ENCODE data around the gene ZMYM3.
"Not testable (repeated sequence)": the region's sequence is repeated elsewhere in the genome, so short reads cannot be mapped to it uniquely, and the experiment has no call there.

ZMYM3 gene

DNA sequence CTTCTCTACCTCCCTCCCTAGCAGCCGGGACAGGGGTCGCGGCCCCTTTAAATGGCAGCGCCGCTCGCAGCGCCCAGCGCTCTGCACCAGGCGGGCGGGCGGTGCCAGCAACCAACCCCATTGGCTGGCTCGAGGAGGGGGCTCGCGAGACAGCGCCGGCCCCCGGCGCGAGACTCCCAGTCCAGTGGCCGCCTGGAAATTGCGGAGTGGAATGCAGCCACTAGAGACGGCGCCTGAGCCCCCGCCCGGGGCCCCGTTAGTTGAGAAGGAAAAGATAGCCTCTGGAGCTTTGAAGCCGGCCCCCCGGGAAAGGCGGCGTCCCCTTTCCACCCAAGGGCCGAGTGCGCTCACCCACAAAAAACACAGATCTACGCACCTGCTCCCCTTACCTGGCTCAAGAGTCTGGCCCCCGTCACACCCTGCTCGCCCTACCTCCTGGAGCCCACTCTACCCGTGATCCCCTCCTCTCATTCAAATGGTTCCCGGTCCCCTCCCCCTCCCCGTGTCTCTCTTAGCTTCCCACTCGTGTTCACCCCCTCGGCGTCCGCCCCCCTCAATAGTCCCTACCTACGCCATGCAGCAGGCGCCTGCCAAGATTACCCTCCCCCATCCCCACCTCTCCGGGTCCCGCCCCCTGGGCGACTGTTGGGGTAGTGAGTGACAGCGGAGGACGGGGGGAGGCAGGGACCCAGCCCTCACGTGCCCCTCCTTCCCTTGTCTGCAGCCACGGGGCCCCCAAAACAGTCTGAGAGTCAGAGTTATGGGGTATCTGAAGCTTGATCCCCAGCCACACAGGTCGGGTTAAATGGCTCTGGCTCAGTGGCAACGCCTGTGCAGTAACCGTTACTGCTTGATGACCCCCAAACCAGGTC is at the start of gene ZMYM3:
TSS of gene ZMYM3 (minus strand) at position 49 of the 872 bp plus-strand sequence. CDS start 885 bp downstream, outside the sequence.
- DNase-seq (ENCODE audit: low spot score): peak; percentile 53

DNA sequence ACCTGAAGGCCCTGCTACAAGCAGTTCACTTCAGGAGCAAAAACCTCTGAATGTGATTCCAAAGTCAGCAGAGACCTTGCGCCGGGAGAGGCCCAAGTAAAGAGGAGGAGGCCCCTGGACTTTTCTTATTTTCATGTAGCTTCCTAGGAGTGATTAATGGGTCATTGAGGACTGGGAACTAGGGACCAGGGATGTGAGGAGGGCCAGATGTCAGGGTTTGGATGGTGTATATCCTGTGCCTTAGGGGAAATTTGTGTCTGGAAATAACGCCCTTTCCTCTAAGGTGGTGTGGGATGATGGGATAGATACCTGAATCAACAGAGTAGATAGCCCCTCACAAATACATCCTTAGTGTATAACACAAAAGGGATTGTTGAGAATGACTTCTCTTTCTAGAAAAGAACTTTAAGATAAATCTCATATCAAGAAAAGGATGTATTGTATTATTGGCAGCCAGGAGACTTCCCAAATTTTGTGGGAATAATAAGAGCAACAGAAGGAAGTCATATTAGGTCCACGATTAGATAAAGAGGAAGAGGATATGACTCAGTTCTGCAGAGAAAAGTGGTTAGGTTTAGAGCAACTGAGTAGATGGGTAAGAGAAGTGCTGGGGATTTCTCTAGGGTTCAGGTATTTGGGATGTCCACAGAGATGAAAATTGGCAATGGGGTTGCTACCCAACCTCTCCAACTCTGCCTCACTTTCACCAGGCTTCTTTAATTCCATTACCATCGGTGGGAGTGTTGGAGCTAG is 48.7 kb upstream of the ZMYM3 start:
- no peak for DNase-seq (ENCODE audit: low spot score)

DNA sequence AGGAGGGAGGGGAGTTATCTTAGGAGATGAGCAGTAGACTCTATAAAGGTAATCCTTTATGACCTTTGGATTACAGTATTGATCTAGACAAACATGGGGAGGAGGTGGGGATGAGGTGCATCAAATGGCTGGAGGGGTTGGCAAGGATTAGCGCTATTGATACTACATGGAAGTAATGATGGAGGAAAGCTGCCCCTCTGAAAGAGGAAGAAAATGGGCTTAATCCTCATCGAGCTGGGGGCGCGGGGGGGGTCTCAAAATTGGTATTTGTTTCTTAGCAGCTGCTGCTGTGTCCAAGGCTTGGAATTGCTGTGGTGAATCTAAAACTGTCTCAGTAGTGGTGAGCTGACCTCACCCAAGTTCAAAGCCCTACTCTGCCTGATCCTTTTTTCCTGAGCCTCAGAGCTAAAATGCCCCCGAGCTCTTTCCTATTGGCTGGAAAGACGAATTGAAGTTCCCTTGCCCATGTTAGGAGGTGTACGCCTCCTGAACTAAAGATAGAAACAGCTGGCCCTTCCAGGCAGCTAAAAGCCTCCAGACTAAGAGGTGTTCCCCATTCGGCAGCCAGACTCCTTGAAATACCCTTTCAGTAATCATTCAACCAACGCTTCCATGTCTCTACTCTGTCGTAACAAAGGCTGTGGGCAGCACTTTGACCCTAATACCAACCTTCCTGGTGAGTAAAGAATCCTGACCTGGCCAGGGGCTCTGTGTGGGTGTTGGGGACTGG is 47.4 kb upstream of the ZMYM3 start, which contains the start of gene ITGB1BP2:
TSS of gene ITGB1BP2 (plus strand) at position 556 of the 730 bp plus-strand sequence. CDS start at position 613, 57 bp downstream.
- DNase-seq (ENCODE audit: low spot score): no peak

DNA sequence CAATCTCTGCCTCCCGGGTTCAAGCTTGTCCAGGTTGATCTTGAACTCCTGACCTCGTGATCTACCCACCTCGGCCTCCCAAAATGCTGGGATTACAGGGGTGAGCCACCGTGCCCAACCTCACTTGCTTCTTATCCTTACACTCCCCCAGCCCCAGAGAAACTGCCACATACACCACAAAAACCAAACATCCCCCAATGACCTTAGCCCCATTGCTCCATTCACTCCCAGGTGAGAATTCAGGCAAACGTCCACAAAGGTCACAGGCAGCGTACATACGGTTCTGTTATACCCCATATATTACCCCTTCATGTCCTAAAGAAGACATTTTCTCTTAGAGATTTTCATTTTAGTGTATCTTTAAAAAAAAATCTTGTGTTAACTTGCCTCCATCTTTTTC is 46.6 kb upstream of the ZMYM3 start:
- not testable (repeated sequence) for DNase-seq (ENCODE audit: low spot score)

DNA sequence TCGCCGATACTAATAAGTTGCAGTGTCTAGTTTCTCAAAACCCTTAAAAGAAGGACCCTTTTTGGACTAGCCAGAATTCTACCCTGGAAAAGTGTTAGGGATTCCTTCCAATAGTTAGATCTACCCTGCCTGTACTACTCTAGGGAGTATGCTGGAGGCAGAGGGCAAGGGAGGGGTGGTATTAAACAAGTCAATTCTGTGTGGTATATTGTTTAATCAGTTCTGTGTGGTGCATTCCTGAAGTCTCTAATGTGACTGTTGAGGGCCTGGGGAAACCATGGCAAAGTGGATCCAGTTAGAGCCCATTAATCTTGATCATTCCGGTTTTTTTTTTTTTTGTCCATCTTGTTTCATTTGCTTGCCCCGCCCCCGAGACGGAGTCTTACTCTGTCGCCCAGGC is 46.1 kb upstream of the ZMYM3 start:
- not testable (repeated sequence) for DNase-seq (ENCODE audit: low spot score)

DNA sequence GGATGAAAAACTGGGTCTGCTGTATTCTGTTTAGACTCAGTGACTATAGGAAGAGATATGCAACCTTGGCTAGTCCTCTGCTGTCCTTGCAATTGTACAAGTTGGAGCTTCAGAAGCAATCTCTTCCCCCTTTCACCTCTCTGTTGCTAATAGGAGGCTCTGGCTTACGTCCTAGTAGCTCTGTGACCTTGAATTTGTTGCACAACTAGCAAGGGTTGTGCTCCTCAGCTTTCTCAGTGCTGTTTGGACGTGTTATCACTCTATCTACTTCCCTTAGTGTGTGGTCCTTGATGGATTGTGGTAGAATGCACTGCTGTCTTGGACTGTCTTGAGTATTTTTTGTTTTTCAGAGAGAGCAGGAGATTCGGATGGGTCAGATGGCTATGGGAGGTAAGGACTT is 44.2 kb upstream of the ZMYM3 start:
- no peak for DNase-seq (ENCODE audit: low spot score)

DNA sequence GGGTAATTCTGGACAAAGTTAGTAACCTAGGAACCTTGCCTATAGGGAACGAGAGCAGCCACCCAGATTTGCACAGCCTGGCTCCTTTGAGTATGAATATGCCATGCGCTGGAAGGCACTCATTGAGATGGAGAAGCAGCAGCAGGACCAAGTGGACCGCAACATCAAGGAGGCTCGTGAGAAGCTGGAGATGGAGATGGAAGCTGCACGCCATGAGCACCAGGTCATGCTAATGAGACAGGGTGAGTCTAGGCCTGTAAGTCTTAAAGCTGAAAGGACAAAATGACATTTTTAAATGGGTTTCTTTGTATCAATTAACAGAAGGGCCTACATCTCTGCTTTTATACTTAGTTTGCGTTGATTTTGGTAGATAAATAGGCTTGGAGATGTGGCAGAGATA is 42.9 kb upstream of the ZMYM3 start:
- no peak for DNase-seq (ENCODE audit: low spot score)

DNA sequence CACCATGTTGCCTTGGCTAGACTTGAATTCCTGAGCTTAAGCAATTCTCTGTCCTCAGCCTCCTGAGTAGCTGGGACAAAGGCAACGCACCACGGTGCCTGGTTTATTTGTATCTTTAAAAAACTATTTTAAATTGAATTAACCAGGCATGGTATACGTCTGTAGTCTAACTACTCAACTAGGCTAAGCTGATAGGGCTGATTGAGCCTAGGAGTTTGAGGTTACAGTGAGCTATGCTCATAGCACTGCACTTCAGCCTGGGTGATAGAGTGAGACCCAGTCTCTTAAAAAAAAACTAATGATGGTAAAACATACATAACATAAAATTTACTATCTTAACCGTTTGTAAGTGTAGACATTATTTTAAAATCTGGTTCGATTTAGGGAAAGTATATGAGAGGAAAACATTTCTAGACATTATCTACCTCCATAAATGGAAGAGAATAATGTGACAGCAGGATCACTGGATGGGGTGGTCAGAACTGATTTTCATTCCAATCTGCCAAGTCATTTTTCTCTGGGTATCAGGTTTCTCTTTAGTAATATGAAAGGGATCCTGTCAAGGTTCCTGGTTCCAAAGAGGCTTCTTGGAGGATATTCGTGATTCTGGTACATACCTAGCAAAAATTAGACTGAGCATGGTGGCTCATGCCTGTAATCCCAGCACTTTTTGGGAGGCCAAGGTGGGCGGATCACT is 38.9 kb upstream of the ZMYM3 start:
- no peak for DNase-seq (ENCODE audit: low spot score)

DNA sequence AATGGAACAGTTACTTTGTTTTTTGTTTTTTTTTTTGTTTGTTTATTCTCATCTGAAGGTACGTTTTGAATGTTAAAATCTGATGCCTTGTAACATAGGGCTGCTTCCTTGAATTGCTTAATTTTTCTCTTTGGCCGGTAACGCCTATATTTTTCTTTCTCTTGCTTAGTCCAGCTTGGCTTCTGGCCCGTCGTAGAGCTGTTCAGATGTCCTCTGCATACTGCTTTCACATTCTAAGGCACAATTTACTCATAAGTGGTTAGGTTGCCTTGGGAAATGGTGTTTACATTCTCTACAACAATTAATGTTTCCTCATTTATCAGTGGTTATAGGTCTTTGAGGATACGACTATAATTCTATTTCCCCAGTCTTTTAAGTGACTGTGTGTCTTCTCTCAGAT is 37.4 kb upstream of the ZMYM3 start:
- DNase-seq (ENCODE audit: low spot score): no peak

DNA sequence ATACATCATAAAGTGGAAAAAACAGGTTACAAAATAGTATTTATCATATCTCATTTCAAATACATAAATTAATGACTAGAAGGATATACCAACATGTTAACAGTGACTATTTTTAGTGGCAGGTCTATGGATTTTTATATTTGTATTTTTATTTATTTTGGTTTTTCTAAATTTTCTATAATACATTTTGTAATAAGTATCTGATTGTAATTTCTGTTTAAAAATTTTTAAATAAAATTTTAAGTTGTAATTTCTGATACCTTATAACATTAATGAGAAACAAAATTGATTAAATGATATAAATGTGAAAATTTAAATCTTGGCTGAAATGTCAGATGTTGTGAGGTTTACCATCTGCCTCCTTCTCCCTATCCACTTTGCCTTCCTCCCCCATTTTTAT is 32.0 kb upstream of the ZMYM3 start:
- DNase-seq (ENCODE audit: low spot score): no peak

DNA sequence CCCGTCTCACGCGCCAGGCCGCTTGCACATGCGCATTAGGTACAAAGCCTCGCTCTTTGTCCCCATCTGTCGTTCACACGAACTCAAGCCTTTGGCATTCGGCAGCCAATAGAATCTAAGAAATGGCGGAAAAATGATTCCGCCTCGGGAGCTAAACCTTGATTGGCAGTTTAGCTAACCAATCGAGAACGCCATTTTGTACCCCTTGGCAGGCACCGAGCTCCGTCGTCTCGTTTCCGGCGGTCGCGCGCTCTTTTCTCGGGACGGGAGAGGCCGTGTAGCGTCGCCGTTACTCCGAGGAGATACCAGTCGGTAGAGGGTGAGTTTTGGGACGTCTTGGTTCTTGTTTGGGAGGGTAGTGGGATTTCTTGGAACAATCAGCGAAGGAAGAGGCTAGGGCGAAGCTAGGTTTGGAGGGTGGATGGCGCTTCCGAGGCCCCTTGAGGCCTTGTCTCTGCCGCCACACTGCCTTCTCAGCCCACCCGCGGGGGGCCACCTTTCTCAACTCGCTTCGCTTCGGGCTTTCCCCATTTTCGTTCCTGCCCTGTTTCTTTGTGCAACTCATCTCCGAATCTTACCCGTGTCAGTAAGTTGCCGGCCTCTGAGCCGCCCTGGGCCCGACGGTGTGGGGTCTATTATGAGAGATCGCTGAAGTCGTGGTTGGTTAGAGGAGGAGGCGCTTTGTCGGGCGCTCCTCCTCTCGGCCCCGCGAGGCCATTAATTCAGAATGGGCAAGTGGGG is 29.6 kb upstream of the ZMYM3 start, which contains the start of gene NONO:
TSS of gene NONO (plus strand) at position 233 of the 741 bp plus-strand sequence. CDS start 7,003 bp downstream, outside the sequence.
- DNase-seq (ENCODE audit: low spot score): peak; percentile 97

DNA sequence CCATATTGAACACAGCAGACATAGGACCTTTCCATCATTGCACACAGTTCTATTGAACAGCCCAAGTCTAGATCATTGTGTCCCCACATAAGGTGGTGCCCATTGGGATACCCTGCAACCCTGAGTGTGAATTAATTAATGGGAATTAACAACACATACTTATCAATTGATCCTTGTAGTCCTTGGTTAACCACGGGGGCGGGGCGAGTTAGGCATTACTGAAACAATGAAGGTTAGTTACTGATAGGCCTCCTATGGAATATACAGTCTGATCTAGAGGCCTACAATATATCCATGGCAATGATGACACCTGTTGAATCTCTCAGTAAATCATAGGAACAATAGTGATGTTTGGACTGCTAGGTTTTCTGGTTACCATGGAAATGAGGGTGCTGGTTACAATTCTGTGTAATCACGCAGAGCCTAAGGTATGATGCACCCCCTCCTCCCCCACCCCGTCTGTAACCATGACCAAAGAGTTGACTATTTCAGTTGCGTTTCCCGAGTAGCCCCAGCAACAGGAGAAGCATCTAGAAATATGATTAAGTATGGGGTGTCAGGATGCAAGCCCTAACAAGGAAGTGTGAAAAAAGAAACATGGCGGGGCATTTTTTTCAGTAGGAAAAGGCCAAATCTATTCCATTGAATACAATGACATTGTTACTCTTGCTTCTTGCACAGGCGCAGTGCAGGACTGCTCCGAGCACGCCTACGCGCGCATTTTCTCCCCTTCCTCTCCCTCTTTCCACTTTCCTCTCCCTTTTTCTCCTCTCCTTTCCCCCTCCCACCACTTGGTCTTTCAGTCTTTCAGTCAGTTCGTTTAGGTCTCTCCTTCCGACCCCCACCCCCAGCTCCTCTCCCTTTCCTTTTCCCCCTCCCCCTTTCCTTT is 28.8 kb upstream of the ZMYM3 start:
- no peak for DNase-seq (ENCODE audit: low spot score)

DNA sequence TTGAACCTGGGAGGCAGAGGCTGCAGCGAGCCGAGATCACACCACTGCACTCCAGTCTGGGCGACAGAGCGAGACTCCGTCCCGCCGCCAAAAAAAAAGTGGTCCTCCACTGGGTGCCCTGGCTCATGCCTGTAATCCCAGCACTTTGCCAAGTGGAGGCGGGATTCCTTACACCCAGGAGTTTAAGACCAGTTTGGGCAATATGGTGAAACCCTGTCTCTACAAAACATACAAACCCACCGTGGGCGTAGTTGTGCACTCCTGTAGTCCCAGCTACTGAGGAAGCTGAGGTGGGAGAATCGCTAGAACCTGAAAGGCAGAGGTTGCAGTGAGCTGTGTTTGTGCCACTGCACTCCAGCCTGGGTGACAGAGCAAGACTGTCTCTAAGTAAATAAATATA is 27.4 kb upstream of the ZMYM3 start:
- DNase-seq (ENCODE audit: low spot score): not testable (repeated sequence)

DNA sequence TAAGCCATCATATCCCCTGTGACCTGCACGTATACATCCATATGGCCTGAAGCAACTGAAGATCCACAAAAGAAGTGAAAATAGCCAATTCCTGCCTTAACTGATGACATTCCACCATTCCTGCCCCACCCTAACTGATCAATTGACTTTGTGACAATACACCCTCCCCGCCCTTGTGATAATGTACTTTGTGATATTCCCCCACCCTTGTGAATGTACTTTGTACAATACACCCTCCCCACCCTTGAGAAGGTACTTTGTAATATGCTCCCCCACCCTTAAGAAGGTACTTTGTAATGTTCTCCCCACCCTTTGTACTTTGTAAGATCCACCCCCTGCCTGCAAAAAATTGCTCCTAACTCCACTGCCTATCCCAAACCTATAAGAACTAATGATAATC is 18.4 kb upstream of the ZMYM3 start:
- DNase-seq (ENCODE audit: low spot score): not testable (repeated sequence)

DNA sequence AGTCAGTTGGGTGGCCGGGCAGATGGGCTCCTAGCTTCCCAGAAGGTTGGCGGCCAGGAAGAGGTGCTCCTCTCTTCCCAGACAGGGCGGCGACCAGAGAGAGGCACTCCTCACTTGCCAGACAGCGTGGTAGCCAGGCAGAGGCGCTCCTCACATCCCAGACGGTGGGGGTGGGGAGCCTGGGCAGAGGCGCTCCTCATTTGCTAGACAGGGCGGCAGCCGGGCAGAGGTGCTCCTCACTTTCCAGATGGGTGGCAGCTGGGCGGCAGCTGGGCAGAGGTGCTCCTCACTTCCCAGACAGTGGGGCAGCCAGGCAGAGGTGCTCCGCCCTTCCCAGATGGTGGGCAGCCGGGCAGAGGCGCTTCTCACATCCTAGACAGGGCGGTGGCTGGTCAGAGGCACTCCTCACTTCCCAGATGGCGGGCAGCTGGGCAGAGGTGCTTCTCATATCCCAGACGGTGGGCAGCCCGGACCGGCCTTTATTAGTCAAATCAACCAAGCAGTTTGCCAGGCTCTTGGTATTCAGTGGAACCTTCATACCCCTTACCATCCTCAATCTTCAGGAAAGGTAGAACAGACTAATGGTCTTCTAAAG is 16.0 kb upstream of the ZMYM3 start:
- no peak for DNase-seq (ENCODE audit: low spot score)

DNA sequence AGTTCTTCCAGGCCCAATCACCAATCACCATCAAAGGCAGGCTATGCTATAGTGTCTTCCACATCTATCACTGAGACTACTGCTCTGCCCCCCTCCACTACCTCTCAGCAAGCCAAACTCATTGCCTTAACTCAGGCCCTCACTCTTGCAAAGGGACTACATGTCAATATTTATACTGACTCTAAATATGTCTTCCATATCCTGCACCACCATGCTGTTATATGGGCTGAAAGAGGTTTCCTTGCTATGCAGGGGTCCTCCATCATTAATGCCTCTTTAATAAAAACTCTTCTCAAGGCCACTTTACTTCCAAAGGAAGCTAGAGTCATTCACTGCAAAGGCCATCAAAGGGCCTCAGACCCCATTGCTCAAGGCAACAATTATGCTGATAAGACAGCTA is 14.7 kb upstream of the ZMYM3 start:
- DNase-seq (ENCODE audit: low spot score): not testable (repeated sequence)

DNA sequence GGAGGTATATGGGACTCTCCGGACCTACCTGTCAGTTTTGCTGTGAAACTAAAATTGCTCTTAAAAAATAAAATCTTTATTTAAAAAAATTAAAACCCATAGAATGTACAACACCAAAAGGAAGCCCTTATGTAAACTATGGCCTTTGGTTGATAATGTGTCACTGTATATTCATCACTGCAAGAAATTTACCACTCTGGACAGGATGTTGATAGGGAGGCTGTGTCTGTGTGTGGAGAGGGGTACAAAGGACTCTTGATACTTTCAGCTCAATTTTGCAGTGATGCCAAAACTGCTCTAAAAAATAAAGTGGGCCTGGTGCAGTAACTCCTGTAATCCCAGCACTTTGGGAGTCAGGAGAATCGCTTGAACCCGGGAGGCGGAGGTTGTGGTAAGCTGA is 2.9 kb upstream of the ZMYM3 start:
- no peak for DNase-seq (ENCODE audit: low spot score)

DNA sequence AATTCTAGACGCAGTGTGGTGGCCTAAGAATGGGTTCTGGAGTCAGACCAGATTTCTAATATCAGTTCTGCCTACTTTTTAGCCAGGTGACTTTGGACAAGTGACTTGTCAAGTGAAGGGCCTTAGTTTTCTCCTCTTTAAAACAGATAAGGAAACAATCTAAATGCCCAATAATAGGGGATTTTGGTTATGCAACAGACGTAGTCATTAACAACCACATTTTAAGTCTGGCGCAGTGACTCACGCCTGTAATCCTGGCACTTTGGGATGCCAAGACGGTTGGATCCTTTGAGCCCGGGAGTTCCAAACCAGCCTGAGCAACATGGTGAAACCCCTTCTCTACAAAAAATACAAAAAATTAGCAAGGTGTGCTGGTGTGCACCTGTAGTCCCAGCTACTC is 2.1 kb upstream of the ZMYM3 start:
- no peak for DNase-seq (ENCODE audit: low spot score)

All from hematopoietic multipotent progenitor cell treated with erythropoietin and hydrocortisone succinate and interleukin-3 and kit ligand, for 15 days (in vitro differentiated cells).